GM19395 (cell line): ENCODE measurements around the gene MEIOSIN.

Experiments used
- ATAC-seq: cut with Tn5 transposase; IDR thresholded peaks from one replicate; pipeline ENCODE4 v1.9.1; 2021; ENCODE audit warnings: mild to moderate bottlenecking, moderate library complexity; ENCODE audit not compliant: unreplicated experiment

Gene MEIOSIN

DNA sequence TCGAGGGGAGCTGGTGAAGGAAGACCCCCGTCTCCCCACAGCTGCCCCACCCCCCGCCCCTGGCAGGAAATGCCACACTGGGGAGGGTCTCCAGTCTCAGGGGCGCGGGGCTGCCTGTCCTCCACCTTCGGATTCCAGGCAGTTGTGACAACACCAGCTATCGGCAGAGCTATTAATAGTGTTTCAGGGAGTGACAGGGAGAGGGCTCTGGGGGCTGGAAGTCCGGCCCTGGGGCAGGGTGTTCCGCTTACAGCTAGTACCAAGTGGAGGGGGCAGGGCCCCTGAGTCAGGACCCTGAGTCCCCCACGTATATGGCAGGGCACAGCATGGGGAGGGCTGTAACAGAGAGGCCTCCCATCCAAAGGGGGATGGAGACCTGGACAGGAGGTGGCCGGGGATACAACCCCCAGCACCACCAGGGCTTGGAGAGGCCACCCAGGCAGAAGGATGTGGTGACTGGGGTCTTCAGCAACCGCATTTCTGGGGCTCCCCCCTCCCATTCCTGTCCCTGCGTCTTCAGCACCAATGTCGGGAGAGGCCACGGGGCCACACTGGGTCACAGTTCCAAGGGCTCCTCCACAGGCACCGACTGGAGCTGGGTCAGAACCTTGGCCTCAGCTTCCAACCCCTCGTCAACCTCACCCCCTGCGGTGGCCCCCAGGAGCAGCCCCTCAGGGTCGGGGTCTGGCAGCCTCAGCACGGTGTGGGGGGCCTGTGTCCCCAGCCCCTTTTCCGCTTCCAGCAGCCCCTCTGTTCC, 31.9 kb downstream of the MEIOSIN start:
- no peak for ATAC-seq

- ATAC-seq, result no peak
Observed at GRCh38 chr19:45765702-45766295, 32.6 kb downstream of the MEIOSIN start.

GRCh38 chr19:45766296-45766868, 33.1 kb downstream of the MEIOSIN start:
- no peak for ATAC-seq

- ATAC-seq, result no peak
Observed at GRCh38 chr19:45766869-45767346, 33.7 kb downstream of the MEIOSIN start.

- ATAC-seq, result no peak
Observed at GRCh38 chr19:45767410-45767880, 34.2 kb downstream of the MEIOSIN start.

- ATAC-seq, result no peak
Observed at GRCh38 chr19:45767881-45768654, 34.8 kb downstream of the MEIOSIN start.

DNA sequence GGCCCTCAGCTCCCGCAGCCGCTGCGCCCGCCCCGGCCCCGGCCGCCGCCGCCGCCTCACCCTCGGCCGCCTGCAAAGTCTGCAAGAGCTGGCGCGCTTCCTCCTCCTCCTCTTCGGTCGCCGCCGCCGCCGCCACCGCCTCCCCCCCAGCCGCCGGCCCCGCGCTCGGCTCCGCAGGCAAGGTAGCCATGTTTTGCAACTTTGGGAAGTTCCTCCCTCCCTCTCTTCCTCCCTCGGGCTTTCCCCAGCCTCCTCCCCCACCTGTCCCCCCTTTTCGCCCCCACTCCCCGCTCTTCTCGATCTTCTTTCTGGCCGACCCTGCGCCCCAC, 35.4 kb downstream of the MEIOSIN start:
- ATAC-seq, result no peak

DNA sequence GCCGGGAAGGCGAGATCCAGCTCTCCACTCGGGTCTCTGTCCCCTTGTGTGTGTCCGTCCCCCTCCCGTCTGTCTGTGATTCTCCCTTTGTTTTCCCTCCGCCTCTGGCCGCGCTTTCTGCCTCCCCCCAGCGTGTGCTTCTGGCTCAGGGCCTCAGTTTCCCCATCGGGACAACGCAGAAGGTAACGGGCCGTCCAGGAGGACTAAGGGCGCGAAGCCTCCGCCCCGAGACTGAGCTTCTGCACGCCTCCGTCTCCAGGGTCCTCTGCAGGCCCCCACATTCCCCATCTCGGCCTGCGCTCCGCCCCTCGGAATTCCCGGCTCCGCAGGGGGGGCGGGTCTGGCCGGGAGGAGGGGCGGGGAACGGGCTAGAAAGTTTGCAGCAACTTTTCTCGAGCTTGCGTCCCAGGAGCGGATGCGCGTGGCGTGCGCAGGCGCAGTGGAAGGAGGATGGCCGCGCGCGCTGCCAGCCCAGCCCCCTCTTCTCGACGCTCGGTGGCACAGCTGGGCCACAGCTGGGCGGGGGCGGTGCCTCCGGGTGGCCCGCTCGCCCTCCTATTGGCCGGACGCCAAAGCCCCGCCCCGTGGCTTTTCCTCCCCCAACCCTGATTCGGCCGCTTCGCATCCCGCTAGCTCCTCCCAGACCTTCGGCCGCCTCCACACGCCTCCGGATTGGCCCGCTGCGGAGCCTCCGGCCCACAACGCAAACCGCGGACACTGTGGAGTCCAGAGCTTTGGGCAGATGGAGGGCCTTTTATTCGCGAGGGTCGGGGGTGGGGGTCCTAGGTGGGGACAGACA, 35.9 kb downstream of the MEIOSIN start, which contains the start of gene SIX5:
SIX5 (minus strand) TSS at position 269 of the 799 bp plus-strand sequence. CDS start 408 bp downstream, outside the sequence.
- peak; percentile 41 for ATAC-seq

DNA sequence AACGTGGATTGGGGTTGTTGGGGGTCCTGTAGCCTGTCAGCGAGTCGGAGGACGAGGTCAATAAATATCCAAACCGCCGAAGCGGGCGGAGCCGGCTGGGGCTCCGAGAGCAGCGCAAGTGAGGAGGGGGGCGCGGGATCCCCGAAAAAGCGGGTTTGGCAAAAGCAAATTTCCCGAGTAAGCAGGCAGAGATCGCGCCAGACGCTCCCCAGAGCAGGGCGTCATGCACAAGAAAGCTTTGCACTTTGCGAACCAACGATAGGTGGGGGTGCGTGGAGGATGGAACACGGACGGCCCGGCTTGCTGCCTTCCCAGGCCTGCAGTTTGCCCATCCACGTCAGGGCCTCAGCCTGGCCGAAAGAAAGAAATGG, 36.6 kb downstream of the MEIOSIN start:
- peak; percentile 18 for ATAC-seq

DNA sequence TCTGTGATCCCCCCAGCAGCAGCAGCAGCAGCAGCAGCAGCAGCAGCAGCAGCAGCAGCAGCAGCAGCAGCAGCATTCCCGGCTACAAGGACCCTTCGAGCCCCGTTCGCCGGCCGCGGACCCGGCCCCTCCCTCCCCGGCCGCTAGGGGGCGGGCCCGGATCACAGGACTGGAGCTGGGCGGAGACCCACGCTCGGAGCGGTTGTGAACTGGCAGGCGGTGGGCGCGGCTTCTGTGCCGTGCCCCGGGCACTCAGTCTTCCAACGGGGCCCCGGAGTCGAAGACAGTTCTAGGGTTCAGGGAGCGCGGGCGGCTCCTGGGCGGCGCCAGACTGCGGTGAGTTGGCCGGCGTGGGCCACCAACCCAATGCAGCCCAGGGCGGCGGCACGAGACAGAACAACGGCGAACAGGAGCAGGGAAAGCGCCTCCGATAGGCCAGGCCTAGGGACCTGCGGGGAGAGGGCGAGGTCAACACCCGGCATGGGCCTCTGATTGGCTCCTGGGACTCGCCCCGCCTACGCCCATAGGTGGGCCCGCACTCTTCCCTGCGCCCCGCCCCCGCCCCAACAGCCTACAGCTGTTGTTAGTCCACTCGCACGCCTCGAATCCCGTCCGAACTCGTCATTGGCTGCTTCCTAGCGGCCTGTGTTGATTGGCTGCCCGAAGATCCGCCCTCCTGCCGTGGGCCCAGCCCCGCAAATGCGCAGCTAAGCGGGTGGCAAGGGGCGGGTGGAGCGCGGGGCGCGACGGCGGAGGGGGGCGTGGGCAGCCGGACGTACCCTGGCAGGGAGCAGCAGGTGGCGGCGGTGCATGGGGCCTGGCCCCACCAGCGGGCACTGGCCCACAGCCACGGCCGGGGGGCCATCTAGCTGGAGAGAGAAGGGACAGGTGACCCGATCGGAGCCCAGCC, 37.2 kb downstream of the MEIOSIN start:
- ATAC-seq, result peak; percentile 56

DNA sequence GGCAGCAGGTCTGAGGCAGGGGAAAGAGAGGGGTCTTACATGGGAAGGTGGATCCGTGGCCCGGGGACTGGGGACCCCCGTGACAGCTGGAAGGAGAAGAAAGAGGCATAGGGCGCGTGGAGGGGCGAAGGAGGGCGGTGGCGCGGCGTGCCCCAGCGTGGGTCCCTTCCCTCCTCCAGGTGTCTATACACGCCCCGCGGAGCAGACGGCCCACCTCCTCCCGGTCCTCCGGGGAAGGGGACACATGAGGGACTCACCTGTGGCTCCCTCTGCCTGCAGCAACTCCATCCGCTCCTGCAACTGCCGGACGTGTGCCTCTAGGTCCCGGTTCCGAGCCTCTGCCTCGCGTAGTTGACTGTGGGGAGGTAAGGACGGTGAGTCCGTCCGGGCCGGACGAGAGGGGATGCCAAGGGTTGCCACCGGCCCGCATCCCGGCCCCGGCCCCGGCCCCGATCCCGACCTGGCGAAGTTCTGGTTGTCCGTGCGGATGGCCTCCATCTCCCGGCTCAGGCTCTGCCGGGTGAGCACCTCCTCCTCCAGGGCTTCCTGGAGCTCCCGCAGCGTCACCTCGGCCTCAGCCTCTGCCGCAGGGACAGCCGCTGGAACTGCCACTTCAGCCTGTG, 38.2 kb downstream of the MEIOSIN start:
- ATAC-seq, result no peak

- ATAC-seq, result no peak
Observed at GRCh38 chr19:45772130-45772840, 39.0 kb downstream of the MEIOSIN start.

- no peak for ATAC-seq
Observed at GRCh38 chr19:45772912-45773311, 39.7 kb downstream of the MEIOSIN start.

DNA sequence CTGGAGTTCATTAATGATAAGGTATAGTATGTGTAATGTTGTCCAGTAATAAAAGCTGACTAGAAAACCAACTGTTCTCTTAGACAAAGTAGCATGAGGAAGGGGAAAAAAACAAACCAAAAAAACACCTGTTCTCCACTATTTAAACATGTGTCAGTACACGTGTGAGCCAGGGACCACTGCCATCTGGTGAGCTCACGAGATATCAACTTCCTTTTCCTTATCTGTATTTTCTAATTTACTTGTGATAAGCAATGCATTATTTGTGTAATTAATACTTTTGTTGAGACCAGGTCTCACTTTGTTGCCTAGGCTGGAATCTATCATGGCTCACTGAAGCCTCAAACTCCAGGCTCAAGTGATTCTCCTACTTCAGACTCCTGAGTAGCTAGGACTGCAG, 40.1 kb downstream of the MEIOSIN start:
- ATAC-seq, result no peak

DNA sequence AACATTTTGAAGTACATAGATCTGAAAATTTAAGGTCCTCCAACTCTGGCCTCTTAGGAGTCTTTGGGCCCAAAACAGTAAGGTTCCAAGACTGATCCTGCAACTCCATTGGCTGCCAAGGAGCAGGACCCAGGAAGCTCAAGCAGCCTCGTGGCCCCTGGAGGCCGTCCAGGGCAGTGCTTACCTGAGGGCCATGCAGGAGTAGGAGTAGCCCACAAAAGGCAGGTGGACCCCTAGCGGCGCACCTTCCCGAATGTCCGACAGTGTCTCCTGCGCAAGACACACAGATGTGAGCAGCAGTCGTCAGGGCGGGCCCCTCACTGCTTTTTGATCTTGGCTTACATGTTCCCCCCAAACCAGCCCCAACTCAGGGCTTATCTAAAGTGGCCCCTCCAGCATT, 41.5 kb downstream of the MEIOSIN start:
- ATAC-seq, result no peak

DNA sequence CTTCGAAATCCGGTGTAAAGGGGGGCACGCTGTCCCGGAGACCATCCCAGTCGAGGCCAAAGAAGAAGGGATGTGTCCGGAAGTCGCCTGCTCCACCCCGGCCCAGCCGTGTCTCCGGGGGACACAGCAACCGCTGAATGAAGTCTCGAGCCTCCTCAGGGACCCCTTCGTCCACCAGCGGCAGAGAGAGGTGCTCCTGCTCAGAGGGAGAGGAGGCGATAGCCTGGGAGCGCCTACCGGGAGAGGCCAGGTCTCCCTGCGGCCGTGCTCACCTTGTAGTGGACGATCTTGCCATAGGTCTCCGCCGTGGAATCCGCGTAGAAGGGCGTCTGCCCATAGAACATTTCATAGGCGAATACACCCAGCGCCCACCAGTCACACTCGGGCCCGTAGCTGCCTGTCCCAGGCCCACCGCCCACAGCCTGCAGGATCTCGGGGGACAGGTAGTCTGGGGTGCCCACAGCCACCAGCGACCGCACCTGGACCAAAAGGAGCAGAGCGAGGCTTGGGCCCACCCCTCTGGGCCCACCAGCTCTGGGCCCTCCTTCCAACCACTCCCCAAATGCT, 44.2 kb downstream of the MEIOSIN start:
- no peak for ATAC-seq

DNA sequence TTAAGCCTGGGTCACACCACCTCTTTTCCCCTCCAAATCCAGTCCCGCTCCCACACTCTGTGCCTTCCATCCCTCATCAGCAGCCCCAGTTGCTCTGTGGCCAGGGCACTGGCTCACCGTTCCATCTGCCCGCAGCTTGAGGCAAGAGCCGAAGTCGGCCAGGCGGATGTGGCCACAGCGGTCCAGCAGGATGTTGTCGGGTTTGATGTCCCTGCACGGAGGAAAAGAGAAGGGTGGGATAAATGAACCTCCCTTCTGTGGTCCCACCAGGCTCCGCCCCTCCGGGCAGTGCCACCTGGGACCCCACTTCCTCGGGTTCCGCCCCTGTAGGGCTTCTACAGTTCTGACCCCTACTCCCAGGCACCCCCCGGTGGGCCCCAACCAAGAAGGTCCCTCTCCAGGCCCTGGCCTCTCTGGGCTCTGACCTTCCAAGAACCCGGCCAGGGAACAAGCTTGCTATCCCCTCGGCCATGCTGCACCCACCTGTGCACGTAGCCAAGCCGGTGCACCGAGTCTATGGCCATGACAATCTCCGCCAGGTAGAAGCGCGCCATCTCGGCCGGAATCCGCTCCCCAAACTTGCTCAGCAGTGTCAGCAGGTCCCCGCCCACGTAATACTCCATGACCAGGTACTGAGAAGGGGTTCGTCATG, 44.9 kb downstream of the MEIOSIN start:
- no peak for ATAC-seq
